Measurements from ENCODE around the gene TLCD3B. TPM values are rescaled to one million over a fixed set of nuclear protein-coding genes. Genes with fewer than 3 reads are reported as not detected.

TLCD3B gene
- total and polyA plus RNA-seq, 5 donors from 2014 or later, result not detected

Other genes with a start within 250 kb of the TLCD3B start
- gene KIF22, start 240.5 kb downstream of the TLCD3B start, total RNA-seq, result 89.1 TPM
- gene KIF22, start 240.5 kb downstream of the TLCD3B start, polyA plus RNA-seq, result 10 to 100 TPM; 49.4 to 65.1 (median 56.1) TPM
- 224 TPM for gene MAZ, start 224.7 kb downstream of the TLCD3B start, total RNA-seq
- 10 to 100 TPM; 36.9 to 62.2 (median 44.5) TPM for gene MAZ, start 224.7 kb downstream of the TLCD3B start, polyA plus RNA-seq
- 1.9 TPM for gene PRRT2, start 219.1 kb downstream of the TLCD3B start, total RNA-seq
- gene PRRT2, start 219.1 kb downstream of the TLCD3B start, polyA plus RNA-seq, result under 1 TPM in 2 of 4 donors, not detected in 2; 0.06 to 0.17 TPM
- 15.6 TPM for gene PAGR1, start 215.1 kb downstream of the TLCD3B start, total RNA-seq
- 10 to 100 TPM; 41.0 to 48.8 (median 45.5) TPM for gene PAGR1, start 215.1 kb downstream of the TLCD3B start, polyA plus RNA-seq
- 163 TPM for gene MVP, start 210.8 kb downstream of the TLCD3B start, total RNA-seq
- gene MVP, start 210.8 kb downstream of the TLCD3B start, polyA plus RNA-seq, result 100 to 1,000 TPM; 116 to 157 (median 133) TPM
- 47.7 TPM for gene CDIPT, start 168.0 kb downstream of the TLCD3B start, total RNA-seq
- gene CDIPT, start 168.0 kb downstream of the TLCD3B start, polyA plus RNA-seq, result 100 to 1,000 TPM; 100 to 122 (median 108) TPM
- not detected for gene SEZ6L2, start 131.7 kb downstream of the TLCD3B start, total RNA-seq
- not detected for gene SEZ6L2, start 131.7 kb downstream of the TLCD3B start, polyA plus RNA-seq
- gene ASPHD1, start 130.8 kb downstream of the TLCD3B start, total RNA-seq, result not detected
- gene ASPHD1, start 130.8 kb downstream of the TLCD3B start, polyA plus RNA-seq, result not detected
- 52.3 TPM for gene KCTD13, start 105.0 kb downstream of the TLCD3B start, total RNA-seq
- gene KCTD13, start 105.0 kb downstream of the TLCD3B start, polyA plus RNA-seq, result 10 to 100 TPM in 2 of 4 donors, 1 to 10 TPM in 2; 7.0 to 12.8 (median 9.9) TPM
- gene TMEM219, start 69.2 kb downstream of the TLCD3B start, total RNA-seq, result 76.7 TPM
- 100 to 1,000 TPM; 193 to 261 (median 221) TPM for gene TMEM219, start 69.2 kb downstream of the TLCD3B start, polyA plus RNA-seq
- gene TAOK2, start 57.4 kb downstream of the TLCD3B start, total RNA-seq, result 30.0 TPM
- 1 to 10 TPM; 2.1 to 3.5 (median 2.9) TPM for gene TAOK2, start 57.4 kb downstream of the TLCD3B start, polyA plus RNA-seq
- 12.4 TPM for gene HIRIP3, start 35.7 kb downstream of the TLCD3B start, total RNA-seq
- gene HIRIP3, start 35.7 kb downstream of the TLCD3B start, polyA plus RNA-seq, result 10 to 100 TPM; 13.9 to 19.9 (median 16.2) TPM
- 105 TPM for gene INO80E, start 35.0 kb downstream of the TLCD3B start, total RNA-seq
- 1 to 10 TPM; 5.0 to 8.9 (median 6.0) TPM for gene INO80E, start 35.0 kb downstream of the TLCD3B start, polyA plus RNA-seq
- gene DOC2A, start 20.2 kb downstream of the TLCD3B start, total RNA-seq, result not detected
- not detected for gene DOC2A, start 20.2 kb downstream of the TLCD3B start, polyA plus RNA-seq
- gene C16orf92, start 8.1 kb downstream of the TLCD3B start, total RNA-seq, result not detected
- gene C16orf92, start 8.1 kb downstream of the TLCD3B start, polyA plus RNA-seq, result not detected
- 430 TPM for gene ALDOA, start 34.5 kb upstream of the TLCD3B start, total RNA-seq
- gene ALDOA, start 34.5 kb upstream of the TLCD3B start, polyA plus RNA-seq, result 1,000 to 10,000 TPM; 1,129 to 1,243 (median 1,151) TPM
- 97.0 TPM for gene PPP4C, start 44.7 kb upstream of the TLCD3B start, total RNA-seq
- gene PPP4C, start 44.7 kb upstream of the TLCD3B start, polyA plus RNA-seq, result 100 to 1,000 TPM; 232 to 289 (median 262) TPM
- gene TBX6, start 60.7 kb upstream of the TLCD3B start, total RNA-seq, result 0.42 TPM
- gene TBX6, start 60.7 kb upstream of the TLCD3B start, polyA plus RNA-seq, result under 1 TPM in 1 of 4 donors, not detected in 3; 0.29 TPM
- gene YPEL3, start 64.9 kb upstream of the TLCD3B start, total RNA-seq, result 121 TPM
- gene YPEL3, start 64.9 kb upstream of the TLCD3B start, polyA plus RNA-seq, result 100 to 1,000 TPM; 245 to 319 (median 297) TPM
- 26.7 TPM for gene GDPD3, start 82.3 kb upstream of the TLCD3B start, total RNA-seq
- under 1 TPM in 2 of 4 donors, not detected in 2; 0.13 to 0.28 TPM for gene GDPD3, start 82.3 kb upstream of the TLCD3B start, polyA plus RNA-seq
- gene MAPK3, start 91.9 kb upstream of the TLCD3B start, total RNA-seq, result 71.4 TPM
- 10 to 100 TPM in 1 of 4 donors, 1 to 10 TPM in 3; 7.3 to 12.6 (median 9.1) TPM for gene MAPK3, start 91.9 kb upstream of the TLCD3B start, polyA plus RNA-seq
- 850 TPM for gene CORO1A, start 152.3 kb upstream of the TLCD3B start, total RNA-seq
- gene CORO1A, start 152.3 kb upstream of the TLCD3B start, polyA plus RNA-seq, result 1,000 to 10,000 TPM; 1,269 to 1,770 (median 1,540) TPM
- gene BOLA2B, start 162.4 kb upstream of the TLCD3B start, total RNA-seq, result 58.2 TPM
- 100 to 1,000 TPM; 163 to 225 (median 191) TPM for gene BOLA2B, start 162.4 kb upstream of the TLCD3B start, polyA plus RNA-seq
- 50.3 TPM for gene SLX1A, start 162.6 kb upstream of the TLCD3B start, total RNA-seq
- 100 to 1,000 TPM in 3 of 4 donors, 10 to 100 TPM in 1; 56.8 to 136 (median 102) TPM for gene SLX1A, start 162.6 kb upstream of the TLCD3B start, polyA plus RNA-seq
- gene SULT1A3, start 168.0 kb upstream of the TLCD3B start, total RNA-seq, result 19.3 TPM
- 1 to 10 TPM in 1 of 4 donors, under 1 TPM in 2, not detected in 1; 0.71 to 1.5 (median 0.91) TPM for gene SULT1A3, start 168.0 kb upstream of the TLCD3B start, polyA plus RNA-seq
- gene NPIPB13, start 217.2 kb upstream of the TLCD3B start, total RNA-seq, result 30.5 TPM
- 1 to 10 TPM in 1 of 4 donors, under 1 TPM in 3; 0.68 to 1.0 (median 0.86) TPM for gene NPIPB13, start 217.2 kb upstream of the TLCD3B start, polyA plus RNA-seq